Measurements from ENCODE around the gene PTPRM. TPM values are rescaled to one million over a fixed set of nuclear protein-coding genes. Genes with fewer than 3 reads are reported as not detected.

PTPRM gene
- total and polyA plus RNA-seq, 2 donors (not counting 3 experiments of a cell fraction or from before 2014, with no cell fraction given) = 37.4 to 43.7 TPM

- no peak for DNase-seq (ENCODE audit: low read depth, low spot score)
- no TSS peak for BruUV-seq (replicated peaks)
- POLR2A ChIA-PET = no interaction called here
These were observed 797.9 kb downstream of the PTPRM start for GRCh38 chr18:8365006-8365405.

GRCh38 chr18:8365528-8365927 is 798.4 kb downstream of the PTPRM start:
- no peaks in the 10 kb centered on the region for H3K9me3 ChIP-seq (replicated peaks; ENCODE audit: control insufficient read depth, insufficient read depth, low read length)
- no peaks in the 10 kb centered on the region for H3K36me3 ChIP-seq (ENCODE audit: control insufficient read depth in 2 of 2, extremely low read depth in 1 of 2, insufficient read depth in 2 of 2, low read length in 2 of 2)
- no peak for TF ChIP-seq GATA2 (IDR thresholded peaks at IDR 0.05; ENCODE audit: insufficient read depth, insufficient read length, low read depth, low read length)
- TF ChIP-seq POLR2A (IDR thresholded peaks at IDR 0.05; ENCODE audit: low read depth, low read length) = no peak
- no peak for TF ChIP-seq POLR2AphosphoS5 (IDR thresholded peaks at IDR 0.05; ENCODE audit: insufficient read depth, low read depth, low read length)
- no peak for TF ChIP-seq MAX (IDR thresholded peaks at IDR 0.05; ENCODE audit: insufficient read depth, insufficient read length)
- no peak for TF ChIP-seq EZH2 (IDR thresholded peaks at IDR 0.05; ENCODE audit: borderline replicate concordance, low read depth, low read length, severe bottlenecking)
- TF ChIP-seq MYC (IDR thresholded peaks at IDR 0.05; ENCODE audit: low read depth, low read length) = no peak
- TF ChIP-seq, protein P1, sequence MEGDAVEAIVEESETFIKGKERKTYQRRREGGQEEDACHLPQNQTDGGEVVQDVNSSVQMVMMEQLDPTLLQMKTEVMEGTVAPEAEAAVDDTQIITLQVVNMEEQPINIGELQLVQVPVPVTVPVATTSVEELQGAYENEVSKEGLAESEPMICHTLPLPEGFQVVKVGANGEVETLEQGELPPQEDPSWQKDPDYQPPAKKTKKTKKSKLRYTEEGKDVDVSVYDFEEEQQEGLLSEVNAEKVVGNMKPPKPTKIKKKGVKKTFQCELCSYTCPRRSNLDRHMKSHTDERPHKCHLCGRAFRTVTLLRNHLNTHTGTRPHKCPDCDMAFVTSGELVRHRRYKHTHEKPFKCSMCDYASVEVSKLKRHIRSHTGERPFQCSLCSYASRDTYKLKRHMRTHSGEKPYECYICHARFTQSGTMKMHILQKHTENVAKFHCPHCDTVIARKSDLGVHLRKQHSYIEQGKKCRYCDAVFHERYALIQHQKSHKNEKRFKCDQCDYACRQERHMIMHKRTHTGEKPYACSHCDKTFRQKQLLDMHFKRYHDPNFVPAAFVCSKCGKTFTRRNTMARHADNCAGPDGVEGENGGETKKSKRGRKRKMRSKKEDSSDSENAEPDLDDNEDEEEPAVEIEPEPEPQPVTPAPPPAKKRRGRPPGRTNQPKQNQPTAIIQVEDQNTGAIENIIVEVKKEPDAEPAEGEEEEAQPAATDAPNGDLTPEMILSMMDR (IDR thresholded peaks at IDR 0.05; ENCODE audit: extremely low read depth in 1 of 2, insufficient read depth in 1 of 2, low read depth in 1 of 2, low read length in 2 of 2) = no peak
- TF ChIP-seq JUN (IDR thresholded peaks at IDR 0.05; ENCODE audit: borderline replicate concordance, insufficient read depth, insufficient read length, low read depth) = no peak
- no peak for TF ChIP-seq FOS (IDR thresholded peaks at IDR 0.05; ENCODE audit: borderline replicate concordance, insufficient read depth, low read length)
- no peaks in the 10 kb centered on the region for H3K79me2 ChIP-seq (ENCODE audit: control insufficient read depth, insufficient read depth, low read length)
- H3K27me3 ChIP-seq (ENCODE audit: control insufficient read depth in 2 of 2, insufficient read depth in 2 of 2, low read length in 2 of 2) = peaks cover 8 to 9% of the 10 kb centered on the region in 2 experiments
- no peak overlapping the region for H3K4me2 ChIP-seq (ENCODE audit: insufficient read depth, low read length)
- BruUV-seq (replicated peaks) = no TSS peak
- H3K9ac ChIP-seq (replicated peaks; ENCODE audit: extremely low read depth, insufficient read depth, low read length) = no peak overlapping the region
- no peaks in the 10 kb centered on the region for H3K9me1 ChIP-seq (replicated peaks; ENCODE audit: control insufficient read depth, extremely low read depth, insufficient read depth, low read length)
- dilution Hi-C loops (cut with MboI; ENCODE audit: extremely low pct_ligation_motif_present, low sequenced_read_pairs) (no loop called here), intact Hi-C loops (cut with micrococcal nuclease) (no loop called here)
- H3K27ac ChIP-seq (ENCODE audit: insufficient read depth, low read depth, low read length) = no peak overlapping the region
- POLR2A ChIA-PET = no interaction called here
- CTCF ChIA-PET = interaction anchor here (1.1 to 1.4 kb wide), 2 partner anchors 9 to 798 kb away, joined by 4 to 6 read pairs; partner anchors contain the start of gene PTPRM
- no peak overlapping the region for H3K4me3 ChIP-seq (replicated peaks in 1 of 3; ENCODE audit: insufficient read depth in 1 of 3, low read depth in 1 of 3, low read length in 3 of 3)
- DNase-seq (ENCODE audit: low read depth, low spot score) (no peak), FAIRE-seq (no peak)
- no peaks in the 10 kb centered on the region for H3K4me1 ChIP-seq (ENCODE audit: control insufficient read depth, extremely low read depth, insufficient read depth, low read length)
- H2AFZ ChIP-seq (ENCODE audit: low read depth, low read length) = no peak overlapping the region
- no peaks in the 10 kb centered on the region for H4K20me1 ChIP-seq (replicated peaks; ENCODE audit: control insufficient read depth, extremely low read depth, insufficient read depth, low read length)

More at GRCh38 chr18:8365006-8365405, 797.9 kb downstream of the PTPRM start:
- CTCF ChIA-PET = interaction anchor here (1.1 to 1.4 kb wide), 2 partner anchors 9 to 798 kb away, joined by 4 to 6 read pairs; partner anchors contain the start of gene PTPRM
- Histone ChIP-seq H3K36me3 (ENCODE audit: control insufficient read depth in 2 of 2, extremely low read depth in 1 of 2, insufficient read depth in 2 of 2, low read length in 2 of 2) (no peaks in the 10 kb centered on the region), H3K27me3 (ENCODE audit: control insufficient read depth in 2 of 2, insufficient read depth in 2 of 2, low read length in 2 of 2) (peaks cover 8 to 9% of the 10 kb centered on the region in 2 experiments), H4K20me1 (replicated peaks; ENCODE audit: control insufficient read depth, extremely low read depth, insufficient read depth, low read length) (no peaks in the 10 kb centered on the region), H3K4me3 (replicated peaks in 1 of 3; ENCODE audit: insufficient read depth in 1 of 3, low read depth in 1 of 3, low read length in 3 of 3) (no peak overlapping the region), H3K9me1 (replicated peaks; ENCODE audit: control insufficient read depth, extremely low read depth, insufficient read depth, low read length) (no peaks in the 10 kb centered on the region), H3K79me2 (ENCODE audit: control insufficient read depth, insufficient read depth, low read length) (no peaks in the 10 kb centered on the region), H2AFZ (ENCODE audit: low read depth, low read length) (no peak overlapping the region), H3K9me3 (replicated peaks; ENCODE audit: control insufficient read depth, insufficient read depth, low read length) (no peaks in the 10 kb centered on the region), H3K27ac (ENCODE audit: insufficient read depth, low read depth, low read length) (no peak overlapping the region), H3K4me1 (ENCODE audit: control insufficient read depth, extremely low read depth, insufficient read depth, low read length) (no peaks in the 10 kb centered on the region), H3K9ac (replicated peaks; ENCODE audit: extremely low read depth, insufficient read depth, low read length) (no peak overlapping the region), H3K4me2 (ENCODE audit: insufficient read depth, low read length) (no peak overlapping the region)
- dilution Hi-C loops (cut with MboI; ENCODE audit: extremely low pct_ligation_motif_present, low sequenced_read_pairs) = no loop called here
- TF ChIP-seq EZH2 (IDR thresholded peaks at IDR 0.05; ENCODE audit: borderline replicate concordance, low read depth, low read length, severe bottlenecking) (no peak), MAX (IDR thresholded peaks at IDR 0.05; ENCODE audit: insufficient read depth, insufficient read length) (no peak), GATA2 (IDR thresholded peaks at IDR 0.05; ENCODE audit: insufficient read depth, insufficient read length, low read depth, low read length) (no peak), MYC (IDR thresholded peaks at IDR 0.05; ENCODE audit: low read depth, low read length) (no peak), POLR2A (IDR thresholded peaks at IDR 0.05; ENCODE audit: low read depth, low read length) (no peak)
- FAIRE-seq = no peak
- intact Hi-C loops (cut with micrococcal nuclease) = no loop called here

All from endothelial cell of umbilical vein (primary cell).